ENCODE results near the gene SRP9. TPM values are rescaled to one million over a fixed set of nuclear protein-coding genes. Genes with fewer than 3 reads are reported as not detected.

Gene SRP9
- polyA plus RNA-seq, 1 donor (not counting 4 experiments of a cell fraction or from before 2014, with no cell fraction given): 441 TPM

- DNase-seq (ENCODE audit: low read depth, low spot score) (no peak), FAIRE-seq (no peak)
- TF ChIP-seq CTCF (optimal IDR thresholded peaks at IDR 0.05 in 1 of 3, IDR thresholded peaks at IDR 0.05 in 1 of 3, conservative IDR thresholded peaks at IDR 0.05 in 1 of 3; ENCODE audit: extremely low read depth in 1 of 3, insufficient read depth in 2 of 3, low read length in 3 of 3) (no peak), EZH2 (IDR thresholded peaks at IDR 0.05; ENCODE audit: low read length) (no peak)
- Histone ChIP-seq H3K36me3 (ENCODE audit: control insufficient read depth in 2 of 2, extremely low read depth in 1 of 2, insufficient read depth in 2 of 2, low read length in 2 of 2) (no peaks in the 10 kb centered on the region), H4K20me1 (ENCODE audit: control insufficient read depth, extremely low read depth, insufficient read depth, low read length) (no peaks in the 10 kb centered on the region), H3K9me3 (ENCODE audit: control insufficient read depth, low read depth, low read length) (no peaks in the 10 kb centered on the region), H3K4me1 (ENCODE audit: control insufficient read depth, extremely low read depth, insufficient read depth, low read length) (peaks cover 27% of the 10 kb centered on the region), H3K4me3 (ENCODE audit: control insufficient read depth in 2 of 3, extremely low read depth in 1 of 3, insufficient read depth in 2 of 3, low read depth in 1 of 3, low read length in 3 of 3) (no peak overlapping the region), H3K27me3 (ENCODE audit: control insufficient read depth, extremely low read depth, insufficient read depth, low read length) (no peaks in the 10 kb centered on the region), H3K79me2 (ENCODE audit: control insufficient read depth, insufficient read depth, low read length) (no peaks in the 10 kb centered on the region), H2AFZ (ENCODE audit: control insufficient read depth, low read length) (no peak overlapping the region), H3K4me2 (ENCODE audit: control insufficient read depth, extremely low read depth, insufficient read depth, low read depth, low read length) (no peak overlapping the region), H3K27ac (ENCODE audit: control insufficient read depth, insufficient read depth, low read length) (no peak overlapping the region), H3K9ac (ENCODE audit: control insufficient read depth, extremely low read depth, insufficient read depth, low read length) (no peak overlapping the region), H3K9me1 (ENCODE audit: control insufficient read depth, extremely low read depth, insufficient read depth, low read length) (no peaks in the 10 kb centered on the region)
- dilution Hi-C loops (cut with MboI; ENCODE audit: extremely low pct_ligation_motif_present, low sequenced_read_pairs): no loop called here
Observed at GRCh38 chr1:225738763-225739162, 38.9 kb upstream of the SRP9 start.

- no peaks in the 10 kb centered on the region for H3K36me3 ChIP-seq (ENCODE audit: control insufficient read depth in 2 of 2, extremely low read depth in 1 of 2, insufficient read depth in 2 of 2, low read length in 2 of 2)
- H3K4me1 ChIP-seq (ENCODE audit: control insufficient read depth, extremely low read depth, insufficient read depth, low read length): peaks cover 27% of the 10 kb centered on the region
- TF ChIP-seq EZH2 (IDR thresholded peaks at IDR 0.05; ENCODE audit: low read length): no peak
- TF ChIP-seq CTCF (optimal IDR thresholded peaks at IDR 0.05 in 1 of 3, IDR thresholded peaks at IDR 0.05 in 1 of 3, conservative IDR thresholded peaks at IDR 0.05 in 1 of 3; ENCODE audit: extremely low read depth in 1 of 3, insufficient read depth in 2 of 3, low read length in 3 of 3): no peak
- H2AFZ ChIP-seq (ENCODE audit: control insufficient read depth, low read length): no peak overlapping the region
- no peaks in the 10 kb centered on the region for H3K79me2 ChIP-seq (ENCODE audit: control insufficient read depth, insufficient read depth, low read length)
- FAIRE-seq (no peak), DNase-seq (ENCODE audit: low read depth, low spot score) (no peak)
- H3K27me3 ChIP-seq (ENCODE audit: control insufficient read depth, extremely low read depth, insufficient read depth, low read length): no peaks in the 10 kb centered on the region
- H3K9me1 ChIP-seq (ENCODE audit: control insufficient read depth, extremely low read depth, insufficient read depth, low read length): no peaks in the 10 kb centered on the region
- no peak overlapping the region for H3K4me3 ChIP-seq (ENCODE audit: control insufficient read depth in 2 of 3, extremely low read depth in 1 of 3, insufficient read depth in 2 of 3, low read depth in 1 of 3, low read length in 3 of 3)
- no peak overlapping the region for H3K27ac ChIP-seq (ENCODE audit: control insufficient read depth, insufficient read depth, low read length)
- dilution Hi-C loops (cut with MboI; ENCODE audit: extremely low pct_ligation_motif_present, low sequenced_read_pairs): no loop called here
- H3K4me2 ChIP-seq (ENCODE audit: control insufficient read depth, extremely low read depth, insufficient read depth, low read depth, low read length): no peak overlapping the region
- no peak overlapping the region for H3K9ac ChIP-seq (ENCODE audit: control insufficient read depth, extremely low read depth, insufficient read depth, low read length)
- H4K20me1 ChIP-seq (ENCODE audit: control insufficient read depth, extremely low read depth, insufficient read depth, low read length): no peaks in the 10 kb centered on the region
- no peaks in the 10 kb centered on the region for H3K9me3 ChIP-seq (ENCODE audit: control insufficient read depth, low read depth, low read length)
Observed at GRCh38 chr1:225739542-225740107, 38.0 kb upstream of the SRP9 start.
